ENCODE measurements around the gene EMILIN1.
"Not testable (repeated sequence)": the region's sequence is repeated elsewhere in the genome, so short reads cannot be mapped to it uniquely, and the experiment has no call there.

- not testable (repeated sequence) for TF ChIP-seq MAX (IDR thresholded peaks at IDR 0.05); RAD21 (IDR thresholded peaks at IDR 0.05 in 1 of 2, conservative IDR thresholded peaks at IDR 0.05 in 1 of 2; ENCODE audit: low read depth in 2 of 2, low read length in 2 of 2); NRF1 (IDR thresholded peaks at IDR 0.05; ENCODE audit: low read depth, low read length); POLR2AphosphoS5 (IDR thresholded peaks at IDR 0.05; ENCODE audit: low read depth, low read length); CTCF (IDR thresholded peaks at IDR 0.05; ENCODE audit: control extremely low read depth in 1 of 3, insufficient read depth in 1 of 3, low read depth in 1 of 3, low read length in 3 of 3); RNF2 (IDR thresholded peaks at IDR 0.05; ENCODE audit: borderline replicate concordance, low read depth, low read length, missing control alignments, poor library complexity, severe bottlenecking); BACH1 (IDR thresholded peaks at IDR 0.05; ENCODE audit: low read length); CREB1 (IDR thresholded peaks at IDR 0.05); ZNF274 (IDR thresholded peaks at IDR 0.05; ENCODE audit: borderline replicate concordance, extremely low read depth, low read length); POLR2A (IDR thresholded peaks at IDR 0.05; ENCODE audit: control extremely low read depth in 1 of 2, low read depth in 2 of 2, low read length in 2 of 2); JUN (IDR thresholded peaks at IDR 0.05; ENCODE audit: low read depth, low read length); EZH2 (IDR thresholded peaks at IDR 0.05; ENCODE audit: low read depth, low read length, severe bottlenecking)
- TF ChIP-seq, protein P1, sequence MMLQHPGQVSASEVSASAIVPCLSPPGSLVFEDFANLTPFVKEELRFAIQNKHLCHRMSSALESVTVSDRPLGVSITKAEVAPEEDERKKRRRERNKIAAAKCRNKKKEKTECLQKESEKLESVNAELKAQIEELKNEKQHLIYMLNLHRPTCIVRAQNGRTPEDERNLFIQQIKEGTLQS (IDR thresholded peaks at IDR 0.05; ENCODE audit: insufficient read depth, low read depth, low read length) = not testable (repeated sequence)
These were observed 2.9 kb upstream of the EMILIN1 start for GRCh38 chr2:27075566-27075871.

Data from H1 (cell line).